Right renal pelvis (tissue), 4 donors: ENCODE results near the gene MUC5AC. TPM values are rescaled to one million over a fixed set of nuclear protein-coding genes. Genes with fewer than 3 reads are reported as not detected.
"Not testable (repeated sequence)": the region's sequence is repeated elsewhere in the genome, so short reads cannot be mapped to it uniquely, and the experiment has no call there.

Source experiments
- DNase-seq, 4 donors: peaks; one replicate each; pipeline ENCODE4 v3.0.0-alpha.2; 2013; ENCODE audit warnings: low read depth in 4 of 4, low spot score in 3 of 4, missing footprints in 1 of 4
- polyA plus RNA-seq, 4 donors: library from polyadenylated mRNA; unstranded; fragments of 120-200 nt; gene quantifications; one replicate each; pipeline ENCODE4 v1.2.1, GENCODE V29; 2013; ENCODE audit not compliant: insufficient read length in 4 of 4

Gene MUC5AC
- polyA plus RNA-seq, 4 donors = under 0.01 TPM; not detected in 3

DNA sequence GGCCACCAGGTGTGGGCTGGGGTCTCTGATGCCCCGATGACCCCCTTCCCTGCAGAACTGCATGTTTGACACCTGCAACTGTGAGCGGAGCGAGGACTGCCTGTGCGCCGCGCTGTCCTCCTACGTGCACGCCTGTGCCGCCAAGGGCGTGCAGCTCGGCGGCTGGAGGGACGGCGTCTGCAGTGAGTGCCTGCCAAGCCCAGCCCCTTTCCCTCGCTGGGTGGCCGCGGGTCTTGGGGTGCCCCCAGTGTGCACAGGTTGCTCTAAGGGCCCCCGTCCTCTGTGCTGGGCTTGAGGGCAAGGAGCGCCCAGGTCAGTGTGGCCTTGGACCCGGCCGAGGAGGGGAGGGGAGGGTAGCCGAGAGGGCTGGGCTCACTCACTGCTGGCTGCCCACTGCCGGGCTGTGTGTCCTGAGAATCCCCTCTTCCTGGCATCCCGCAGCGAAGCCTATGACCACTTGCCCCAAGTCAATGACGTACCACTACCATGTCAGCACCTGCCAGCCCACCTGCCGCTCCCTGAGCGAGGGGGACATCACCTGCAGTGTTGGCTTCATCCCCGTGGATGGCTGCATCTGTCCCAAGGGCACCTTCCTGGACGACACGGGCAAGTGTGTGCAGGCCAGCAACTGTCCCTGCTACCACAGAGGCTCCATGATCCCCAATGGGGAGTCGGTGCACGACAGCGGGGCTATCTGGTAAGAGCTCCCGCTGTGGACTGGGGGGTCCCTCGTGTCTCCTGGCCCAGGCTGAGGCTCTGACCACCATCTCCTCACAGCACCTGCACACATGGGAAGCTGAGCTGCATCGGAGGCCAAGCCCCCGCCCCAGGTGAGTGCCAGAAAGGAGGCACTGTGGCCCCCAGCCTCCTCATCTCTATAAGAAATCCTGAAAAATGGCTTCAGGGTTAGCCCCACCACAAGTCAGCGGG is 17.0 kb downstream of the MUC5AC start:
- DNase-seq = no peak

GRCh38 chr11:1175461-1176223 is 17.9 kb downstream of the MUC5AC start:
- no peak for DNase-seq

DNA sequence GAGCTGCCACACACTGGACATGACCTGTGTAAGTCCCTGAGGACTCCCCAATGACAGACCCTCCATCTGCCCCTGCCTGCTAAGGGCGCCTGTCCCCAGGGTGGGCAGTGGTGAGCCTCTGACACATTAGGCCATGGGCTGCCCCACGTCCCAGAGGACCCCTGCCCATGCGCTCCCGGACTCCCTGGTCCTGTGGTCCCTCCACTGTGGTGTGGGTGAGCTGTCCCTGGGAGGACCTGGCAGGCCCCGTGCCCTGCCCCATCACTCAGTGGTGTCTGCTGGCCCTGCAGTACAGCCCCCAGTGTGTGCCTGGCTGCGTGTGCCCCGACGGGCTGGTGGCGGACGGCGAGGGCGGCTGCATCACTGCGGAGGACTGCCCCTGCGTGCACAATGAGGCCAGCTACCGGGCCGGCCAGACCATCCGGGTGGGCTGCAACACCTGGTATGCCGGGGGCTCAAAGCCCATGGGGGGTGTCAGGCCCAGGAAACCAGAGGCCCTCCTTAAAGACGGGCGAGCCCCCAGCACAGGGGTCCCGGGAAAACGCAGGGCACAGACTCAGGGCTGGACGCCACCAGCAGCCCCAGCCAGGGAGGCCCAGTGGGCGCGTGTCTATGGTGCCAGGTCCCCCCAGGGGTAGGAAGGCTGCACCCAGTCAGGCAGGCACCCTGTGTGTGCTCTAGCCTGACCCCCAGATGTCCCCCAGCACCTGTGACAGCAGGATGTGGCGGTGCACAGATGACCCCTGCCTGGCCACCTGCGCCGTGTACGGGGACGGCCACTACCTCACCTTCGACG is 18.7 kb downstream of the MUC5AC start:
- no peak for DNase-seq

- DNase-seq = no peak
Measured at GRCh38 chr11:1177020-1177770, 19.4 kb downstream of the MUC5AC start.

DNA sequence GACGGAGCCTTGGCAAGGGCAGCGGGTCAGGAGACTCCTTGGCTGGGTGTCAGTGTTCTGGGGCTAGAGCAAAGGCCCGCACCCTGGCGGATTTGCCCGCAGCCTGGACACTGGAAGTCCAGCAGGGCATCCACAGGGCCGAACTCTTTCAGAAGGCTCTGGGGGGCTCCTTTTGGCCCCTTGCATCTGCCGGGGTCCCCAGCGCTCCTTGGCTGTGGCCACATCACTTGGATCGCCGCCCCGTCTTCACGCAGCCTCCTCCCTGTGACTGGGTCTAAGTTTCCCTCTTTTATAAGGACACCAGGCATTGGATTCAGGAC is 20.0 kb downstream of the MUC5AC start:
- no peak for DNase-seq

DNA sequence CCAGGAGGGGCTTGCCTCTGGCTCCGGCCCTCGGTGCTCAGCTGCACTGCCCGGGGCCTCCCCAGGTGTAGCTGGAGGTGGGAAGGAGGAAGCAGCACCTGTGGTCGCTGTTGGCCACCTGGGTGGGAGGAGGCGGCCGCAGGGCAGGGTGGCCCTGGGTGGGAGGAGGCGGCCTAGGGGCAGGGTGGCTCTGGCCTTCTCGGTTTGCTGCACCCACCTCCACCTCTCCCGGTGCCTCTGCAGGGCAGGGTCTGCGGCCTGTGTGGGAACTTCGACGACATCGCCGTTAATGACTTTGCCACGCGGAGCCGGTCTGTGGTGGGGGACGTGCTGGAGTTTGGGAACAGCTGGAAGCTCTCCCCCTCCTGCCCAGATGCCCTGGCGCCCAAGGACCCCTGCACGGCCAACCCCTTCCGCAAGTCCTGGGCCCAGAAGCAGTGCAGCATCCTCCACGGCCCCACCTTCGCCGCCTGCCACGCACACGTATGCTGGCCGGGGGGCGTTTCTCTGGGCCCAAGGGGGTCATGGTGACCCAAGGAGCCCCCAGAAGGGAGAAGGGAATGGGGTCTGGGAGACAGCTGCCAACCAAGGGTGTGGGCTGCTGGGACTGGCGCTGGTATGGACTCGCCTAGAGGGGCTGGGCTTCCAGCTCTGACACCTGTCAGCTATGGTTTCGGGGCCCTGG is 20.6 kb downstream of the MUC5AC start:
- DNase-seq = no peak

DNA sequence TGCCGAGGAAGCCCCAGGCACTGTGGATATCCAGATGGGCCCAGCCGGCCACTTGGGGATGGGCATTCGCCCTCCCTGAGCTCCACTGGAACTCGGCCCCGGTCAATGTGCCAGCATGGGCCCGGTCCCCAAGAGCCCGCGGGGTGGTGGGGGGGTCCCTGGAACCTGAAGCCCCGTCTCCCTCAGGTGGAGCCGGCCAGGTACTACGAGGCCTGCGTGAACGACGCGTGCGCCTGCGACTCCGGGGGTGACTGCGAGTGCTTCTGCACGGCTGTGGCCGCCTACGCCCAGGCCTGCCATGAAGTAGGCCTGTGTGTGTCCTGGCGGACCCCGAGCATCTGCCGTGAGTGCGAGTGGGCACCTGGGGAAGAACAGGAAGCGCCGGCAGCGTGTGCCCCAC is 21.2 kb downstream of the MUC5AC start:
- DNase-seq = no peak

- DNase-seq = no peak
Measured at GRCh38 chr11:1179641-1180040, 21.9 kb downstream of the MUC5AC start.

DNA sequence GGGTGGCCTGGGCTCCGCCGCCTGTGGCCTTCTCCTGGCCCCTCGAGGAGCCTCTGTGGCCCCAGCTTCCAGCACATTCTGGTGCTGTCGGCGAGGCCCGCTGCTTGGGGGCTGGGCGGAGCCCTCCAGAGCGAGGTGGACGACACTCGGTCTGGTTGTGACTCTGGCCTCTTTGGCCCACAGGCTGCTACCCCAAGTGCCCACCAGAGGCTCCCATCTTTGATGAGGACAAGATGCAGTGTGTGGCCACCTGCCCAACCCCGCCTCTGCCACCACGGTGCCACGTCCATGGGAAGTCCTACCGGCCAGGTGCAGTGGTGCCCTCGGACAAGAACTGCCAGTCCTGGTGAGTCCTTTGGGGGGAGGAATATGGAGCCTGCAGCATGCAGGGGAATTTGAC is 22.4 kb downstream of the MUC5AC start:
- no peak for DNase-seq

DNA sequence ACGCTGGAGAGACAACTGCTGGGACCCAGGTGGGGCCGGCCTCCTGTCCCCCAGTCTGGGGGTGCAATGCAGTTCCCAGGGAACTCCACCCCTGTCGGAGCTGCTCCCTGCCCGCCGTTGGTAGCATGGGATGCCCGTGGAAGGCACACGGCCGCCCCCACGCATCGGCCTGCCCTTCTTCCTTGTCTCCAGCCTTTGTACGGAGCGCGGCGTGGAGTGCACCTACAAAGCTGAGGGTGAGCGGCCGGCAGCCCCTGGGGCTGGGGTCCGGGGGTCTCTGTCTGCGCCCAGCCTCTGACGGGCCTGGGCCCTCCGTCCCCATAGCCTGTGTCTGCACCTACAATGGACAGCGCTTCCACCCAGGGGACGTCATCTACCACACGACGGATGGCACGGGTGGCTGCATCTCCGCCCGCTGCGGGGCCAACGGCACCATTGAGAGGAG is 23.2 kb downstream of the MUC5AC start:
- no peak for DNase-seq

GRCh38 chr11:1181420-1181819 is 23.7 kb downstream of the MUC5AC start:
- no peak for DNase-seq

- DNase-seq = no peak
Measured at GRCh38 chr11:1181853-1182535, 24.2 kb downstream of the MUC5AC start.

GRCh38 chr11:1184139-1184538 is 26.4 kb downstream of the MUC5AC start:
- not testable (repeated sequence) for DNase-seq

GRCh38 chr11:1188451-1189130 is 30.8 kb downstream of the MUC5AC start:
- not testable (repeated sequence) for DNase-seq

DNA sequence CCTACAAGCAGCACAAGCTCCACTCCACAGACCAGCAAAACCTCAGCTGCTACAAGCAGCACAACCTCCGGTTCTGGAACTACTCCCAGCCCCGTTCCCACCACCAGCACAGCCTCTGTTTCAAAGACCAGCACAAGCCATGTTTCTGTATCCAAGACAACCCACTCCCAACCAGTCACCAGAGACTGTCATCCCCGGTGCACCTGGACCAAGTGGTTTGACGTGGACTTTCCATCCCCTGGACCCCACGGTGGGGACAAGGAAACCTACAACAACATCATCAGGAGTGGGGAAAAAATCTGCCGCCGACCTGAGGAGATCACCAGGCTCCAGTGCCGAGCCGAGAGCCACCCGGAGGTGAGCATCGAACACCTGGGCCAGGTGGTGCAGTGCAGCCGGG is 32.1 kb downstream of the MUC5AC start:
- not testable (repeated sequence) for DNase-seq

- DNase-seq = not testable (repeated sequence)
Measured at GRCh38 chr11:1191786-1192470, 34.2 kb downstream of the MUC5AC start.

- no peak for DNase-seq
Measured at GRCh38 chr11:1192741-1193325, 35.1 kb downstream of the MUC5AC start.
